GM12878 (cell line): ENCODE measurements around the gene TRIM9. TPM values are rescaled to one million over a fixed set of nuclear protein-coding genes. Genes with fewer than 3 reads are reported as not detected.

Experiments
- polyA plus RNA-seq, 11 experiments: library from polyadenylated mRNA; depleted of rRNA in 4 of 11; unstranded in 6 of 11; stranded (reverse) in 5 of 11; fragments of >200 nt; fragmentation: Nextera tagmentation in 4 of 11; fragmentation: Illumina TruSeq in 1 of 11; extraction: Ambion mirVana in 4 of 11; extraction: Trizol in 1 of 11; gene quantifications; 1 replicate in 1 of 11; 2 replicates in 10 of 11; pipeline versions ENCODE4 v1.2.1 to v1.2.3, GENCODE V29; 2011 to 2016; ENCODE audit warnings: inconsistent platforms in 2 of 11, missing spikeins in 2 of 11, low read depth in 1 of 11
- total RNA-seq, 4 experiments: library from RNA; depleted of rRNA in 3 of 4; stranded (reverse); fragments of >200 nt in 3 of 4; fragmentation: Illumina TruSeq in 1 of 4; extraction: Trizol in 1 of 4; gene quantifications; 2 replicates each; pipeline versions ENCODE4 v1.2.1 to v1.2.3, GENCODE V29; 2013 to 2021

The TRIM9 gene
- total and polyA plus RNA-seq, 10 of the 15 experiments (the other 5 are each of a cell fraction or from before 2014, with no cell fraction given) = 0.04 to 0.18 (median 0.11) TPM; not detected in 2

Other genes starting within 250 kb of the TRIM9 start
- not detected in 2 replicates for gene ABHD12B, start 223.1 kb downstream of the TRIM9 start, total RNA-seq (2014; rRNA removed)
- gene ABHD12B, start 223.1 kb downstream of the TRIM9 start, total RNA-seq (2014; rRNA removed; fragmentation: Illumina TruSeq; extraction: Trizol) = not detected in 2 replicates
- gene ABHD12B, start 223.1 kb downstream of the TRIM9 start, total RNA-seq (2021) = not detected in 2 replicates
- gene ABHD12B, start 223.1 kb downstream of the TRIM9 start, polyA plus RNA-seq (2011; rRNA removed) = not detected in 2 replicates
- gene ABHD12B, start 223.1 kb downstream of the TRIM9 start, polyA plus RNA-seq (2014; fragmentation: Illumina TruSeq; extraction: Trizol) = not detected in 2 replicates
- gene ABHD12B, start 223.1 kb downstream of the TRIM9 start, polyA plus RNA-seq (2014; fragmentation: Nextera tagmentation; extraction: Ambion mirVana) = not detected
- gene ABHD12B, start 223.1 kb downstream of the TRIM9 start, polyA plus RNA-seq (2014; rRNA removed) = not detected in 2 replicates
- gene ABHD12B, start 223.1 kb downstream of the TRIM9 start, polyA plus RNA-seq (2016; fragmentation: Nextera tagmentation; extraction: Ambion mirVana) = not detected
- 1.3 and 1.4 TPM in 2 replicates for gene PYGL, start 150.6 kb downstream of the TRIM9 start, total RNA-seq (2014; rRNA removed)
- gene PYGL, start 150.6 kb downstream of the TRIM9 start, total RNA-seq (2014; rRNA removed; fragmentation: Illumina TruSeq; extraction: Trizol) = 0.55 and 0.76 TPM in 2 replicates
- 1.1 and 1.4 TPM in 2 replicates for gene PYGL, start 150.6 kb downstream of the TRIM9 start, total RNA-seq (2021)
- 0.05 and 0.09 TPM in 2 replicates for gene PYGL, start 150.6 kb downstream of the TRIM9 start, polyA plus RNA-seq (2011; rRNA removed)
- 0.66 and 2.0 TPM in 2 replicates for gene PYGL, start 150.6 kb downstream of the TRIM9 start, polyA plus RNA-seq (2014; fragmentation: Illumina TruSeq; extraction: Trizol)
- gene PYGL, start 150.6 kb downstream of the TRIM9 start, polyA plus RNA-seq (2014; fragmentation: Nextera tagmentation; extraction: Ambion mirVana) = under 1 TPM; 0.43 to 0.88 TPM
- 0.48 and 0.59 TPM in 2 replicates for gene PYGL, start 150.6 kb downstream of the TRIM9 start, polyA plus RNA-seq (2014; rRNA removed)
- gene PYGL, start 150.6 kb downstream of the TRIM9 start, polyA plus RNA-seq (2016; fragmentation: Nextera tagmentation; extraction: Ambion mirVana) = 1 to 10 TPM in 1 of 2 experiments, under 1 TPM in 1; 0.82 to 1.3 TPM
- gene TMX1, start 145.1 kb upstream of the TRIM9 start, total RNA-seq (2014; rRNA removed) = 37.6 and 49.7 TPM in 2 replicates
- gene TMX1, start 145.1 kb upstream of the TRIM9 start, total RNA-seq (2014; rRNA removed; fragmentation: Illumina TruSeq; extraction: Trizol) = 53.2 and 54.6 TPM in 2 replicates
- 45.3 and 48.9 TPM in 2 replicates for gene TMX1, start 145.1 kb upstream of the TRIM9 start, total RNA-seq (2021)
- gene TMX1, start 145.1 kb upstream of the TRIM9 start, polyA plus RNA-seq (2011; rRNA removed) = 49.5 and 78.3 TPM in 2 replicates
- gene TMX1, start 145.1 kb upstream of the TRIM9 start, polyA plus RNA-seq (2014; fragmentation: Illumina TruSeq; extraction: Trizol) = 32.2 and 44.5 TPM in 2 replicates
- gene TMX1, start 145.1 kb upstream of the TRIM9 start, polyA plus RNA-seq (2014; fragmentation: Nextera tagmentation; extraction: Ambion mirVana) = 100 to 1,000 TPM in 1 of 2 experiments, 10 to 100 TPM in 1; 58.7 to 152 TPM
- gene TMX1, start 145.1 kb upstream of the TRIM9 start, polyA plus RNA-seq (2014; rRNA removed) = 24.8 and 29.1 TPM in 2 replicates
- 100 to 1,000 TPM; 118 to 122 TPM for gene TMX1, start 145.1 kb upstream of the TRIM9 start, polyA plus RNA-seq (2016; fragmentation: Nextera tagmentation; extraction: Ambion mirVana)